ENCODE measurements around the gene IL5. TPM values are rescaled to one million over a fixed set of nuclear protein-coding genes. Genes with fewer than 3 reads are reported as not detected.
"Not testable (repeated sequence)": the region's sequence is repeated elsewhere in the genome, so short reads cannot be mapped to it uniquely, and the experiment has no call there.

IL5 gene
- total RNA-seq = 1 to 10 TPM in 1 of 6 donors, not detected in 5; 1.2 TPM

- 80 to 82% methylated on average over 7 of the region's 7 CpGs for WGBS, 2 donors
- H3K27me3 ChIP-seq = no peaks in the 10 kb centered on the region
- ATAC-seq (ENCODE audit: low FRiP score in 2 of 2) = no peak
- no peaks in the 10 kb centered on the region for H3K9me3 ChIP-seq
- H3K4me3 ChIP-seq = no peak within 1 kb of the TSS
- no peaks in the 10 kb centered on the region for H3K4me1 ChIP-seq
- TF ChIP-seq POLR2A (IDR thresholded peaks at IDR 0.05) (no peak), POLR2AphosphoS5 (IDR thresholded peaks at IDR 0.05) (no peak), CTCF (IDR thresholded peaks at IDR 0.05) (no peak)
- DNase-seq = no peak
- H3K27ac ChIP-seq = no peak within 1 kb of the TSS
- H3K36me3 ChIP-seq = no peaks in the 10 kb centered on the region
Observed at GRCh38 chr5:132543472-132544201, at the start of gene IL5. IL5 (minus strand) TSS chr5:132543522; CDS start chr5:132543478, 44 bp downstream.

- H3K4me1 ChIP-seq = no peaks in the 10 kb centered on the region
- 62 to 81% methylated on average over 2 of the region's 2 CpGs for WGBS, 2 donors
- H3K36me3 ChIP-seq = peaks cover 10 to 98% (median 27%) of the 10 kb centered on the region in 4 donors
- H3K9me3 ChIP-seq = no peaks in the 10 kb centered on the region
- TF ChIP-seq POLR2AphosphoS5 (IDR thresholded peaks at IDR 0.05) (no peak), POLR2A (IDR thresholded peaks at IDR 0.05) (no peak), CTCF (IDR thresholded peaks at IDR 0.05) (no peak), EP300 (IDR thresholded peaks at IDR 0.05) (no peak)
- H3K4me3 ChIP-seq = no peak overlapping the region
- no peaks in the 10 kb centered on the region for H3K27me3 ChIP-seq
- no peak overlapping the region for H3K27ac ChIP-seq
- DNase-seq (no peak), ATAC-seq (ENCODE audit: low FRiP score in 2 of 2) (no peak)
Observed at GRCh38 chr5:132592521-132592920, 49.2 kb upstream of the IL5 start.

- WGBS, 2 donors = 92 to 96% methylated on average over 3 of the region's 3 CpGs
- H3K27ac ChIP-seq = no peak overlapping the region
- no peaks in the 10 kb centered on the region for H3K9me3 ChIP-seq
- DNase-seq = no peak
- no peaks in the 10 kb centered on the region for H3K4me1 ChIP-seq
- no peak overlapping the region for H3K4me3 ChIP-seq
- peaks cover 10 to 86% (median 23%) of the 10 kb centered on the region in 4 donors for H3K36me3 ChIP-seq
- ATAC-seq (ENCODE audit: low FRiP score in 2 of 2) = no peak
- TF ChIP-seq EP300 (IDR thresholded peaks at IDR 0.05) = no peak
- no peaks in the 10 kb centered on the region for H3K27me3 ChIP-seq
Observed at GRCh38 chr5:132591145-132591544, 47.8 kb upstream of the IL5 start.

- no peaks in the 10 kb centered on the region for H3K9me3 ChIP-seq
- DNase-seq (no peak), ATAC-seq (ENCODE audit: low FRiP score in 2 of 2) (no peak)
- 82 to 97% methylated on average over 1 of the region's 1 CpG for WGBS, 2 donors
- no peak overlapping the region for H3K27ac ChIP-seq
- TF ChIP-seq EP300 (IDR thresholded peaks at IDR 0.05) (no peak), POLR2A (IDR thresholded peaks at IDR 0.05) (no peak), CTCF (IDR thresholded peaks at IDR 0.05) (no peak), POLR2AphosphoS5 (IDR thresholded peaks at IDR 0.05) (no peak)
- H3K4me1 ChIP-seq = no peaks in the 10 kb centered on the region
- H3K27me3 ChIP-seq = no peaks in the 10 kb centered on the region
- H3K4me3 ChIP-seq = no peak overlapping the region
- H3K36me3 ChIP-seq = peaks cover 0 to 79% (median 13%) of the 10 kb centered on the region in 4 donors
Observed at GRCh38 chr5:132589467-132589866, 46.1 kb upstream of the IL5 start.

GRCh38 chr5:132586063-132586462 is 42.7 kb upstream of the IL5 start:
- DNase-seq = no peak
- no peaks in the 10 kb centered on the region for H3K9me3 ChIP-seq
- no peak overlapping the region for H3K4me3 ChIP-seq
- peaks cover 0 to 74% (median 18%) of the 10 kb centered on the region in 4 donors for H3K36me3 ChIP-seq
- no peak for ATAC-seq (ENCODE audit: low FRiP score in 2 of 2)
- H3K27ac ChIP-seq = no peak overlapping the region
- no peak for TF ChIP-seq POLR2AphosphoS5 (IDR thresholded peaks at IDR 0.05)
- TF ChIP-seq POLR2A (IDR thresholded peaks at IDR 0.05) = no peak
- no peak for TF ChIP-seq CTCF (IDR thresholded peaks at IDR 0.05)
- TF ChIP-seq EP300 (IDR thresholded peaks at IDR 0.05) = no peak
- no peaks in the 10 kb centered on the region for H3K4me1 ChIP-seq
- no peaks in the 10 kb centered on the region for H3K27me3 ChIP-seq

- H3K27ac ChIP-seq; H3K4me1 ChIP-seq; H3K27me3 ChIP-seq; DNase-seq; ATAC-seq (ENCODE audit: low FRiP score in 2 of 2); H3K9me3 ChIP-seq; H3K4me3 ChIP-seq: not testable (repeated sequence)
- WGBS, 2 donors = 90 to 100% methylated on average over 2 of the region's 2 CpGs
- peaks cover 3 to 73% (median 16%) of the 10 kb centered on the region in 4 donors for H3K36me3 ChIP-seq
Observed at GRCh38 chr5:132584560-132584959, 41.2 kb upstream of the IL5 start.

Measured in upper lobe of left lung (tissue), 6 donors.